GM12873 (cell line): Measurements from ENCODE around the gene STIP1.

Experiments
- TF ChIP-seq, protein P1 (sequence below): IDR thresholded peaks from 2 replicates; pipeline ENCODE4 v1.5.1; 2012; ENCODE audit warnings: low read depth, mild to moderate bottlenecking, moderate library complexity, low read length, control low read depth; ENCODE audit not compliant: insufficient read depth; ENCODE audit errors: missing control alignments

The STIP1 gene

DNA sequence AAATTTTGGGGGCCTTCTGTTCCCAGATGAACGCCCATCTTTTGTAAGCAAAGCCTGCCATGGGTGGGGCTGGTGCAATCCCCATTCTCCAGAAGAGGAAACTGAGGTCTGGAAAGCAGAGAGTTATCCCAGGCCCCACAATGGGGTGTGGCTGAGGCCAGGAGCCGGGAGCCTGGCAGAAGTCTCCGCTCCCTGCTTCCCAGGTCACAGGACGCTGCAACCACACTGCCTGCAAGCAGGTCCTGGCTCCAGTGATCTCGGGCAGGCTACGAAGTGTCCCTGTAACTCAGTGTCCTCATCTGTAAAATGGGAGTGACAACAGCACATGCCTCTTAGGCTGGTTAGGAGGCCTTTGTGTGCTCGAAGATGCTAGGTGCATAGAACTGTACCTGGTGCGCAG is 67.1 kb downstream of the STIP1 start:
- TF ChIP-seq, protein P1, sequence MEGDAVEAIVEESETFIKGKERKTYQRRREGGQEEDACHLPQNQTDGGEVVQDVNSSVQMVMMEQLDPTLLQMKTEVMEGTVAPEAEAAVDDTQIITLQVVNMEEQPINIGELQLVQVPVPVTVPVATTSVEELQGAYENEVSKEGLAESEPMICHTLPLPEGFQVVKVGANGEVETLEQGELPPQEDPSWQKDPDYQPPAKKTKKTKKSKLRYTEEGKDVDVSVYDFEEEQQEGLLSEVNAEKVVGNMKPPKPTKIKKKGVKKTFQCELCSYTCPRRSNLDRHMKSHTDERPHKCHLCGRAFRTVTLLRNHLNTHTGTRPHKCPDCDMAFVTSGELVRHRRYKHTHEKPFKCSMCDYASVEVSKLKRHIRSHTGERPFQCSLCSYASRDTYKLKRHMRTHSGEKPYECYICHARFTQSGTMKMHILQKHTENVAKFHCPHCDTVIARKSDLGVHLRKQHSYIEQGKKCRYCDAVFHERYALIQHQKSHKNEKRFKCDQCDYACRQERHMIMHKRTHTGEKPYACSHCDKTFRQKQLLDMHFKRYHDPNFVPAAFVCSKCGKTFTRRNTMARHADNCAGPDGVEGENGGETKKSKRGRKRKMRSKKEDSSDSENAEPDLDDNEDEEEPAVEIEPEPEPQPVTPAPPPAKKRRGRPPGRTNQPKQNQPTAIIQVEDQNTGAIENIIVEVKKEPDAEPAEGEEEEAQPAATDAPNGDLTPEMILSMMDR: no peak

DNA sequence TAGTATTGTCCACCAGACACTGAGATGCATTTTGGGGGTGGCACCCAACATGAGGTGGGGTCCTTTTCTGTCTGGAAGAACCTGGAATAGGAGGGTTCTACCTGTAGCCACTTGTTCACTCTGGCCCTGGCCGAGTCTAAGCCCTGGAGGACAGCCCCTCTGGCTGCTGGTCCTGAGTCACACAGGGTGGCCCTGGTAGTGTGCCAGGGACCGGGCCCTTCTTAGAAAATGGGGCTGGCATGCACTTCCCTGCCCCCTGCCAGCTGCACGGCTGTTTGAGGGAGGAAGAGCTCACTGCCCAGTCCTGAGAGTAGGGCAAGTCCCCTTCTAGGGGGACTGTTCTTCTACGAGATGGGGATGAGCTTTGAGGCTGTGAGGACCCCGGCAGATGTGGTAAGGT is 67.5 kb downstream of the STIP1 start:
- TF ChIP-seq, protein P1: no peak
